Activated CD8-positive, alpha-beta memory T cell treated with anti-CD3 and anti-CD28 coated beads, Interleukin-2, amount 50 U/mL, for 24 hours (primary cell): ENCODE measurements around the gene SET.
A peak's percentile ranks its signal among the peaks of the same experiment; 100 is the strongest.
"Not testable (repeated sequence)": the region's sequence is repeated elsewhere in the genome, so short reads cannot be mapped to it uniquely, and the experiment has no call there.

Experiments
- DNase-seq: peaks from one replicate; pipeline ENCODE4 v3.0.0-alpha.2; 2020; ENCODE audit errors: extremely low read depth

The SET gene

GRCh38 chr9:128687453-128687852 lies 1.6 kb upstream of the SET start:
- DNase-seq = no peak

GRCh38 chr9:128689293-128689774 lies 312 bp downstream of the SET start:
- no peak for DNase-seq

- DNase-seq = no peak
Observed at GRCh38 chr9:128689820-128690683, 1.0 kb downstream of the SET start.

GRCh38 chr9:128690684-128691034 lies 1.6 kb downstream of the SET start:
- DNase-seq = no peak

GRCh38 chr9:128693738-128694137 lies 4.7 kb downstream of the SET start:
- DNase-seq = not testable (repeated sequence)

- no peak for DNase-seq
Observed at GRCh38 chr9:128694344-128694743, 5.3 kb downstream of the SET start.

GRCh38 chr9:128696923-128697707 lies 8.1 kb downstream of the SET start:
- DNase-seq = no peak

GRCh38 chr9:128699096-128699795 lies 10.2 kb downstream of the SET start:
- DNase-seq = not testable (repeated sequence)

GRCh38 chr9:128701227-128701854 lies 12.3 kb downstream of the SET start:
- DNase-seq = no peak

- DNase-seq = peak; percentile 64
Observed at GRCh38 chr9:128702445-128702948, 13.5 kb downstream of the SET start, which contains the start of gene PKN3. PKN3 (plus strand) TSS chr9:128702503; CDS start chr9:128702916, 413 bp downstream.

GRCh38 chr9:128702949-128703615 lies 14.1 kb downstream of the SET start:
- DNase-seq = no peak

- no peak for DNase-seq
Observed at GRCh38 chr9:128703616-128704355, 14.8 kb downstream of the SET start.

GRCh38 chr9:128704356-128704670 lies 15.3 kb downstream of the SET start:
- DNase-seq = no peak

GRCh38 chr9:128705051-128705965 lies 16.3 kb downstream of the SET start:
- no peak for DNase-seq

- no peak for DNase-seq
Observed at GRCh38 chr9:128706045-128706444, 17.0 kb downstream of the SET start.

GRCh38 chr9:128706671-128707381 lies 17.8 kb downstream of the SET start:
- no peak for DNase-seq

- DNase-seq = no peak
Observed at GRCh38 chr9:128707446-128707845, 18.4 kb downstream of the SET start.
